Activated CD8-positive, alpha-beta T cell treated with anti-CD3 and anti-CD28 coated beads, Interleukin-2, amount 10 ng/mL, durations not matched to agents 7 days and 5 days (primary cell): ENCODE results near the gene FBXO21. TPM values are rescaled to one million over a fixed set of nuclear protein-coding genes. Genes with fewer than 3 reads are reported as not detected.
"Not testable (repeated sequence)": the region's sequence is repeated elsewhere in the genome, so short reads cannot be mapped to it uniquely, and the experiment has no call there.

Experiments used
- ATAC-seq: fragments of 150-1000 bp; cut with Tn5 transposase; one replicate; pipeline ENCODE4 v1.10.0; 2021; ENCODE audit warnings: moderate library complexity
- CTCF ChIA-PET: fragments of 350-600 bp; sonication (Branson Sonifier 250); formaldehyde crosslinking; loops from one replicate; lab custom pipeline; 2021; ENCODE audit warnings: antibody characterized with exemption; lab: Charles Lee
- POLR2A ChIA-PET: fragments of 350-600 bp; sonication (Branson Sonifier 250); formaldehyde crosslinking; loops from one replicate; lab custom pipeline; 2021; ENCODE audit warnings: antibody characterized with exemption; lab: Charles Lee
- DNase-seq: peaks from one replicate; pipeline ENCODE4 v3.0.0-alpha.2; 2020
- H3K27ac Mint-ChIP-seq: one replicate; pipeline ENCODE4 v1.8.0; 2021; ENCODE audit warnings: mild to moderate bottlenecking, mixed read lengths
- H3K27me3 Mint-ChIP-seq: one replicate; pipeline ENCODE4 v1.8.0; 2021; ENCODE audit warnings: low read depth, mixed read lengths
- H3K36me3 Mint-ChIP-seq: one replicate; pipeline ENCODE4 v1.8.0; 2021; ENCODE audit warnings: low read depth, mixed read lengths
- H3K4me1 Mint-ChIP-seq: one replicate; pipeline ENCODE4 v1.8.0; 2021; ENCODE audit warnings: low read depth, mixed read lengths
- H3K4me3 Mint-ChIP-seq: one replicate; pipeline ENCODE4 v1.8.0; 2021; ENCODE audit warnings: mild to moderate bottlenecking, mixed read lengths
- H3K9me3 Mint-ChIP-seq: one replicate; pipeline ENCODE4 v1.8.0; 2022; ENCODE audit warnings: mixed read lengths; ENCODE audit not compliant: insufficient read depth
- total RNA-seq, 2 experiments: library from RNA; stranded (reverse); gene quantifications; one replicate each; pipeline ENCODE4 v1.2.3, GENCODE V29; 2021

Gene FBXO21
- total RNA-seq, 2 experiments from 2014 or later, result 26.3 to 29.6 TPM

DNA sequence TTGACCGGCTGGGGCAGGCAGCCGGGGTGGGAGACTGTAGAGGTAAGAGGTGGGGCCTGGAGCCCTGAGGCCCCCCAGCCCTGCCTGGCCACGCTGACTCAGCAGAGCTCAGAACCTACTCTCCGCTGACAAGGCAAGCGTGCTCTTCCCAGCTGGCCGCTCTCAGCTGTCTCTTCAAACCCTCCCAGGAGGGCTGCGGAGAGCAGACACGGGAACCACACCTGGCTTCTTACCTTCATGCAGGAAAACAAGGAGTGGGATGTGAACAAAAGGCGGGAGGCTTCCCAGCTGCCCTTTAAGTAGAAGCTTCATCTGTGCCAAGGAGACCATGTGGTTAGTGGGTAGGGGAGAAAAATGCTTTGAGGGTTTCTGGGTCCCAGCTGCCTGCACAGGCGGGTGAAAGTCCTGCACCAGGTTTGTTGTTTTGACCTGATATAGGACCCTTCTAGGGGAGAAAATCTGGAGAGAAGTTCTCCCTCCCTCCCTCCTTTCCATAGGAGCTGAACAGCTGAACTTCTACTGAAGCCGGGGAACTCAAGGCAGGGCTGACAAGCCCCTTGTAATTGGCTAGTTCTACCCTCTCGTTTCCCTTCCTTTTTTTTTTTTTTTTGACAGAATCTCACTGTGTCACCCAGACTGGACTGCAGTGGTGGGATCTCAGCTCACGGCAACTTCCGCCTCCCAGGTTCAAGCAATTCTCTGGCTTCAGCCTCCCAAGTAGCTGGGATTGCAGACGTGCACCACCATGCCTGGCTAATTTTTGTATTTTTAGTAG is 78.3 kb downstream of the FBXO21 start:
- H3K4me1 Mint-ChIP-seq, result peaks cover 9% of the 10 kb centered on the region
- ChIA-PET POLR2A (interaction anchor here (1.2 kb wide), 1 partner anchor 18 kb away, joined by 3 read pairs; no protein-coding TSS in a partner anchor), CTCF (interaction anchor here (0.7 to 2.0 kb wide), 5 partner anchors 9 to 408 kb away, joined by 3 to 8 read pairs (median 4); partner anchors contain the start of gene TESC)
- DNase-seq (no peak), ATAC-seq (no peak)
- no peak overlapping the region for H3K4me3 Mint-ChIP-seq
- no peak overlapping the region for H3K27ac Mint-ChIP-seq
- H3K36me3 Mint-ChIP-seq, result no peaks in the 10 kb centered on the region
- H3K9me3 Mint-ChIP-seq, result no peaks in the 10 kb centered on the region
- H3K27me3 Mint-ChIP-seq, result peaks cover 11% of the 10 kb centered on the region

- H3K4me3 Mint-ChIP-seq, result no peak overlapping the region
- H3K4me1 Mint-ChIP-seq, result peaks cover 11% of the 10 kb centered on the region
- ChIA-PET POLR2A (interaction anchor here (1.2 kb wide), 1 partner anchor 18 kb away, joined by 3 read pairs; no protein-coding TSS in a partner anchor), CTCF (interaction anchor here (0.7 to 2.0 kb wide), 4 partner anchors 10 to 408 kb away, joined by 3 to 8 read pairs (median 4); partner anchors contain the start of gene TESC)
- no peak overlapping the region for H3K27ac Mint-ChIP-seq
- H3K36me3 Mint-ChIP-seq, result no peaks in the 10 kb centered on the region
- H3K27me3 Mint-ChIP-seq, result peaks cover 11% of the 10 kb centered on the region
- ATAC-seq (no peak), DNase-seq (no peak)
- H3K9me3 Mint-ChIP-seq, result no peaks in the 10 kb centered on the region
Observed at GRCh38 chr12:117111386-117111785, 78.9 kb downstream of the FBXO21 start.

- Mint-ChIP-seq H3K9me3 (no peaks in the 10 kb centered on the region), H3K36me3 (no peaks in the 10 kb centered on the region), H3K4me1 (peaks cover 21% of the 10 kb centered on the region), H3K4me3 (no peak overlapping the region), H3K27me3 (peaks cover 13% of the 10 kb centered on the region), H3K27ac (no peak overlapping the region)
- ATAC-seq (no peak), DNase-seq (no peak)
- ChIA-PET CTCF (interaction anchor here (1.5 to 1.7 kb wide), 2 partner anchors 9 to 407 kb away, joined by 4 read pairs; no protein-coding TSS in a partner anchor), POLR2A (no interaction called here)
Observed at GRCh38 chr12:117109943-117110635, 80.2 kb downstream of the FBXO21 start.

DNA sequence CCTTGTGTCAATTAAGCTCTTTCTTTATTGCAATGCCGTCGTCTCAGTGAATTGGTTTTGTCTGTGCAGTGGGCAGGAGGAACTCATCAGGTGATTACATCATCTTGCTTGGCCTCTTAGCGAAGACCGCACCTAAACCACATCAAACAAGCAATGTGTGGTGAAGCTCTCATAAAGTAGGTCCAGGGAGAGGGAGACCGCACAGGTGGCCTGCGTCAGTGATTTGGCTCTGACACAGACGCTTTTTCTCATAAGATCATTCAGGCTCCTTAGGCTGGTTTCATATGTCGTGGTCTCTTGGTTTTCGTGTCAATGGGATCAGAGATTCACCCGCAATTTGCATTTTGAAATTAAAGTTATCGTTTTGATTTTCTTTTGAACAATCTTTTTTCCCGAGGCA is 84.4 kb downstream of the FBXO21 start:
- Mint-ChIP-seq H3K4me1 (peaks cover 12% of the 10 kb centered on the region), H3K9me3 (no peaks in the 10 kb centered on the region), H3K27me3 (peaks cover 28% of the 10 kb centered on the region), H3K4me3 (no peak overlapping the region), H3K27ac (no peak overlapping the region), H3K36me3 (no peaks in the 10 kb centered on the region)
- peak; percentile 64 for DNase-seq
- peak; percentile 60 for ATAC-seq
- CTCF ChIA-PET, result interaction anchor here (1.8 to 2.2 kb wide), 2 partner anchors 13 to 80 kb away, joined by 5 to 9 read pairs; no protein-coding TSS in a partner anchor
- POLR2A ChIA-PET, result no interaction called here

DNA sequence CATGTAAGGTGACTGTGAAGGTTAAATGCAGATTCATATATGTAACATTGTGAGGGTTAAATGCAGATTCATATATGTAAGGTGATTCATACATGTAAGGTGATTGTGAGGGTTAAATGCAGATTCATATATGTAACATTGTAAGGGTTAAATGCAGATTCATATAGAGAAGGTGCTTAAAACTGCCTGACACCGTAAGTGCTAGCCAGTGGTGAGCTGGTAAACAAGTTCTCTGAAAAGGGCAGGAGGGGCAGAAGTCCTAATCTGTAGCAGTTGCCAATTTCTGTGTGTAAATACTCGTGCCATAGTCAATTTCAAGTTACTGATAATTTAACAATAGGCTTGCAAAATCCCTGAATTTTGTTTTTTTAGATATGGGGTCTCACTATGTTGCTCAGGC is 86.3 kb downstream of the FBXO21 start:
- CTCF ChIA-PET, result interaction anchor here (2.2 kb wide), 1 partner anchor 15 kb away, joined by 9 read pairs; no protein-coding TSS in a partner anchor
- H3K4me3 Mint-ChIP-seq, H3K27ac Mint-ChIP-seq, POLR2A ChIA-PET, H3K9me3 Mint-ChIP-seq, DNase-seq, ATAC-seq, H3K36me3 Mint-ChIP-seq: not testable (repeated sequence)
- Mint-ChIP-seq H3K27me3 (peaks cover 27% of the 10 kb centered on the region), H3K4me1 (peaks cover 24% of the 10 kb centered on the region)

- Mint-ChIP-seq H3K4me1 (peaks cover 28% of the 10 kb centered on the region), H3K27me3 (peaks cover 26% of the 10 kb centered on the region), H3K27ac (no peak overlapping the region), H3K4me3 (no peak overlapping the region), H3K36me3 (no peaks in the 10 kb centered on the region), H3K9me3 (no peaks in the 10 kb centered on the region)
- ATAC-seq (no peak), DNase-seq (no peak)
- ChIA-PET CTCF (interaction anchor here (0.9 to 1.2 kb wide), 2 partner anchors 16 to 79 kb away, joined by 3 to 4 read pairs; no protein-coding TSS in a partner anchor), POLR2A (no interaction called here)
Observed at GRCh38 chr12:117102800-117103181, 87.5 kb downstream of the FBXO21 start.

DNA sequence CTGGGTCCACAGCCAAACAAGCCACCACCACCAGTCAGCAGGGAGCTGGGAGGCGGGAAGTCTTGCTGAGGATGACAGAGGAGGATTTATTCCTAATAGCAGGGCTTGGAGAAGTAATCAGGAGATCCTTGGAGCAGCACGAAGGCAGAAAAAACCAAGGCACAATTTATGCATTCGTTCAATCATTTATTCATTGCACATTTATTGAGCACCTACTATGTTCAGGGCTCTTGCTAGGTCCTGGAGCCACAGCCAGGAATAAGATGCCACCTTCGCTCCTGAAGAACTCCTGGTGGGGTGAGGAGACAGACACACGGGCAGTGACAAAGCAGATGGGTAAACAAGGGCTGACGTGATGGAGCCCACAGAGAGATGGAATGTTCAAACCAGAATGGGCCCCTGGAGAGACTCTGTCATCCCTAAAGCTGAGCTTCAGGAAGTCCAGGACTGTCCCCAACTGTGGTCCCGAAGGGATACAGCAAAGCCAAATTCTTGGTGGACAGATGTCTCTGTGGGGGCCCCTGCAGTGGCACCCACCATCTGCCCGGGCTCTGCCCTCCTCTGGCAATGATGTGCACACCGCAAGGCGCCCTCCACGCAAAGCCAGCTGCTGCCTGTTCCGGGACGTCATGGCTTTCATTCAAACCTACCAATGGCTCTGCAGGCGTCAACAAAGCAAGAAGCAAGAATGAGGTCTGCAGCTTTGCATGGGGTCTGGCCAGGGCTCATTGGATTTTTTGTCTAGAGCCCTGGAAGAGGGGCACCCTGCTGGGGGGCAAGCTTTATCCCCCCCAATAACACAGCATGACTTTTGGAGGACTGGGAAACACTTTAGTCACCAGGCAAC is 88.1 kb downstream of the FBXO21 start:
- ChIA-PET POLR2A (no interaction called here), CTCF (interaction anchor here (0.8 to 1.7 kb wide), 5 partner anchors 10 to 78 kb away, joined by 3 to 9 read pairs (median 4); no protein-coding TSS in a partner anchor)
- Mint-ChIP-seq H3K27ac (no peak overlapping the region), H3K4me3 (no peak overlapping the region), H3K9me3 (no peaks in the 10 kb centered on the region), H3K36me3 (no peaks in the 10 kb centered on the region), H3K4me1 (peaks cover 34% of the 10 kb centered on the region), H3K27me3 (peaks cover 21% of the 10 kb centered on the region)
- ATAC-seq (no peak), DNase-seq (no peak)

DNA sequence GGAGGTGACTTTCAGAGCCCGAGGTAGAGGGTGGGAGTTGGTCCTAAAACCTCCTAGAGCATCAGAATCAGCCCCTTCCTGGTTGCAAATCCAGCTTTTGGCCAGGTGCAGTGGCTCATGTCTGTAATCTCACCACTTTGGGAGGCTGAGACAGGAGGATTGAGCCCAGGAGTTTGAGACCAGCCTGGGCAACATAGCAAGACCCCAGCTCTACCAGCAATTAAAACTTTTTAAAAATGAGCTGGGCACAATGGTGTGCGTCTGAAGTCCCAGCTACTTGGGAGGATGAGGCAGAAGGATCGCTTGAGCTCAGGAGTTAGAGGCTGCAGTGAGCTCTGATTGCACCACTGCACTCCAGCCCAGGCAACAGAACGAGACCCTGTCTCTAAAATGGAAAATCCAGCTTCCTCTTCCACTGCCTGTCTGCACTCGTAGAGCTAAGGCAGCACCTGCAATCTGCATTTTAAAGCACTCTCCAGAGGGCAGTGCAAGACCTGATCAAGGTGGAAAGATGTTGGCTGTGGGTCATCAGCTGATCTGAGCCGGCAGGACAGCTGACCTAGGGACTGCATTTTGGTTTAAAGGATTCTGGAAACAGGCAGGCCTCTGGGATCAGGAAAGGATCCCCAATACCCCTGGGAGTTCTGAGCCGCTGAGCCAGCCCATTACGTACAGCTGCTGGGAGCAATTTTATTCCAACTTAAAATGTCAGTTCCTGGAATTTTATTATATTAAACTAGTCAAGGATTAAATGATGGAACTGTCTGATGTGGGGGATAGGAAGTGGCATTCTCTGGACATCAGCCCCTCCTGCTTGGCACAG is 89.2 kb downstream of the FBXO21 start:
- POLR2A ChIA-PET, result no interaction called here
- CTCF ChIA-PET, result interaction anchor here (0.8 to 2.2 kb wide), 5 partner anchors 11 to 75 kb away, joined by 3 to 9 read pairs (median 4); no protein-coding TSS in a partner anchor
- no peak for ATAC-seq
- Mint-ChIP-seq H3K27me3 (peaks cover 21% of the 10 kb centered on the region), H3K27ac (no peak overlapping the region), H3K4me1 (peaks cover 40% of the 10 kb centered on the region), H3K36me3 (peaks cover 2% of the 10 kb centered on the region), H3K4me3 (no peak overlapping the region), H3K9me3 (no peaks in the 10 kb centered on the region)
- no peak for DNase-seq

- ChIA-PET POLR2A (interaction anchor here (1.5 kb wide), 1 partner anchor 37 kb away, joined by 6 read pairs; no protein-coding TSS in a partner anchor), CTCF (interaction anchor here (1.4 to 2.2 kb wide), 2 partner anchors 20 to 34 kb away, joined by 4 to 7 read pairs; no protein-coding TSS in a partner anchor)
- H3K9me3 Mint-ChIP-seq, result no peaks in the 10 kb centered on the region
- H3K4me1 Mint-ChIP-seq, result peaks cover 35% of the 10 kb centered on the region
- peak overlapping the region; percentile 78 for H3K4me3 Mint-ChIP-seq
- H3K27me3 Mint-ChIP-seq, result peaks cover 19% of the 10 kb centered on the region
- peaks cover 5% of the 10 kb centered on the region for H3K36me3 Mint-ChIP-seq
- H3K27ac Mint-ChIP-seq, result peak overlapping the region; percentile 52
- ATAC-seq (no peak), DNase-seq (no peak)
Observed at GRCh38 chr12:117100251-117100650, 90.0 kb downstream of the FBXO21 start.
